ENCODE data around the gene PAK5.

PAK5 gene

GRCh38 chr20:9506280-9506821 is 332.5 kb downstream of the PAK5 start:
- H3K27ac ChIP-seq = no peak overlapping the region
- no peaks in the 10 kb centered on the region for H3K79me2 ChIP-seq
- no peak overlapping the region for H3K4me2 ChIP-seq (ENCODE audit: low read length)
- no peaks in the 10 kb centered on the region for H3K4me1 ChIP-seq
- no peaks in the 10 kb centered on the region for H3K36me3 ChIP-seq (ENCODE audit: control insufficient read depth, insufficient read depth, low read length)
- H3K27me3 ChIP-seq (ENCODE audit: control insufficient read depth, insufficient read depth, low read length) = no peaks in the 10 kb centered on the region
- H3K4me3 ChIP-seq (ENCODE audit: low read depth, low read length) = no peak overlapping the region
- H3K9ac ChIP-seq = no peak overlapping the region
- no peak for TF ChIP-seq CTCF (IDR thresholded peaks at IDR 0.05)
- H3K9me3 ChIP-seq (ENCODE audit: control insufficient read depth, low read length) = no peaks in the 10 kb centered on the region
- no peak overlapping the region for H2AFZ ChIP-seq

- Histone ChIP-seq H2AFZ (no peak overlapping the region), H3K4me2 (ENCODE audit: low read length) (no peak overlapping the region), H3K36me3 (ENCODE audit: control insufficient read depth, insufficient read depth, low read length) (no peaks in the 10 kb centered on the region), H3K4me1 (no peaks in the 10 kb centered on the region), H3K9me3 (ENCODE audit: control insufficient read depth, low read length) (no peaks in the 10 kb centered on the region), H3K27me3 (ENCODE audit: control insufficient read depth, insufficient read depth, low read length) (no peaks in the 10 kb centered on the region), H3K79me2 (no peaks in the 10 kb centered on the region), H3K4me3 (ENCODE audit: low read depth, low read length) (no peak overlapping the region), H3K27ac (no peak overlapping the region), H3K9ac (no peak overlapping the region)
- TF ChIP-seq CTCF (IDR thresholded peaks at IDR 0.05) = no peak
These were observed 335.2 kb downstream of the PAK5 start for GRCh38 chr20:9503526-9504245.

GRCh38 chr20:9501473-9501872 is 337.4 kb downstream of the PAK5 start:
- H3K9ac ChIP-seq = no peak overlapping the region
- H3K27me3 ChIP-seq (ENCODE audit: control insufficient read depth, insufficient read depth, low read length) = no peaks in the 10 kb centered on the region

GRCh38 chr20:9500121-9500520 is 338.8 kb downstream of the PAK5 start:
- no peaks in the 10 kb centered on the region for H3K27me3 ChIP-seq (ENCODE audit: control insufficient read depth, insufficient read depth, low read length)
- no peak overlapping the region for H3K9ac ChIP-seq
- H3K79me2 ChIP-seq = no peaks in the 10 kb centered on the region
- no peaks in the 10 kb centered on the region for H3K36me3 ChIP-seq (ENCODE audit: control insufficient read depth, insufficient read depth, low read length)
- H3K27ac ChIP-seq = no peak overlapping the region
- H3K4me3 ChIP-seq (ENCODE audit: low read depth, low read length) = no peak overlapping the region
- H3K4me1 ChIP-seq = no peaks in the 10 kb centered on the region
- TF ChIP-seq CTCF (IDR thresholded peaks at IDR 0.05) = no peak
- H2AFZ ChIP-seq = no peak overlapping the region
- H3K9me3 ChIP-seq (ENCODE audit: control insufficient read depth, low read length) = no peaks in the 10 kb centered on the region
- no peak overlapping the region for H3K4me2 ChIP-seq (ENCODE audit: low read length)

More at GRCh38 chr20:9501473-9501872, 337.4 kb downstream of the PAK5 start:
- Histone ChIP-seq H2AFZ (no peak overlapping the region), H3K36me3 (ENCODE audit: control insufficient read depth, insufficient read depth, low read length) (no peaks in the 10 kb centered on the region), H3K27ac (no peak overlapping the region), H3K4me3 (ENCODE audit: low read depth, low read length) (no peak overlapping the region), H3K4me1 (no peaks in the 10 kb centered on the region), H3K9me3 (ENCODE audit: control insufficient read depth, low read length) (no peaks in the 10 kb centered on the region), H3K79me2 (no peaks in the 10 kb centered on the region), H3K4me2 (ENCODE audit: low read length) (no peak overlapping the region)
- no peak for TF ChIP-seq CTCF (IDR thresholded peaks at IDR 0.05)
